DOHH2 (cell line): ENCODE measurements around the gene TAF6L.

Source experiments
- EZH2phosphoT487 ChIP-seq: fragments of 200-600 bp; sonication (generic); IDR thresholded peaks from 2 replicates; pipeline ENCODE4 v1.6.1; 2017; ENCODE audit warnings: borderline replicate concordance, mild to moderate bottlenecking, antibody characterized with exemption, low read length, moderate library complexity, mixed read lengths
- TF ChIP-seq, protein P1 (sequence below): fragments of 200-600 bp; sonication (generic); IDR thresholded peaks from one replicate; pipeline ENCODE4 v1.5.1; 2014; ENCODE audit warnings: antibody characterized with exemption, mild to moderate bottlenecking, low read depth, low read length; ENCODE audit not compliant: poor library complexity, severe bottlenecking

DNA sequence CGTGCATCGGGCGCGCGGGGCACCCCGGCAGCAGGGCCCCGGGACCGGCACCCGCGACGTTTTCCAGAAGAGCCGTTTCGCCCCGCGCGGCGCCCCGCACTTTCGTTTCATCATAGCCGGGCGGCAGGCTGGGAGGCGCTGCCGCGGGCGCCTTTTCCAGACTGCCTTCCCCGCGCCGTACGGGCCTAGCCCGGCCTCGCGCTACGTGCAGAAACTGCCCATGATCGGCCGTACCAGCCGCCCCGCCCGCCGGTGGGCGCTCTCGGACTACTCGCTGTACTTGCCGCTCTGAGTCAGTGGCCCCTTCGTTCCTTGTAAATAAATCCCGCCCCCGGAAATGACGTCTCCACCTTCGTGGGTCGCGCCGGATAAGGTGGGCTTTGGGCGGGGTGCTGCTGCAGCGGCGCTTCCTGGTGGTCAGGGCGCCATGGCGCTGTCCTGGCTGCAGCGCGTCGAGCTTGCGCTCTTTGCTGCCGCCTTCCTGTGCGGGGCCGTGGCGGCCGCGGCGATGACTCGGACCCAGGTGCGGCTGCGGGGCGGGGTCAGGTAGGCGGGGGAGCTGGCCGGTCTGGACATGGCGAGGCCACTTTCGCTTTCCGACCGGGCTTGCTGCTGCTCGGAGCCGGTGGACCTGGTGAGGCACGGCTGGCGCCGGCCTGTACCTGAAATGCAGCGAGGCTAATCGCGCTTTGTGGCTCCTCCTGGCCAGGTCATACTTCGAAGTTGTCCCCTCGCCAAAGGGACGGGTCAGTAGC, 16.0 kb downstream of the TAF6L start, which contains the start of gene TMEM179B:
- TF ChIP-seq, protein P1, sequence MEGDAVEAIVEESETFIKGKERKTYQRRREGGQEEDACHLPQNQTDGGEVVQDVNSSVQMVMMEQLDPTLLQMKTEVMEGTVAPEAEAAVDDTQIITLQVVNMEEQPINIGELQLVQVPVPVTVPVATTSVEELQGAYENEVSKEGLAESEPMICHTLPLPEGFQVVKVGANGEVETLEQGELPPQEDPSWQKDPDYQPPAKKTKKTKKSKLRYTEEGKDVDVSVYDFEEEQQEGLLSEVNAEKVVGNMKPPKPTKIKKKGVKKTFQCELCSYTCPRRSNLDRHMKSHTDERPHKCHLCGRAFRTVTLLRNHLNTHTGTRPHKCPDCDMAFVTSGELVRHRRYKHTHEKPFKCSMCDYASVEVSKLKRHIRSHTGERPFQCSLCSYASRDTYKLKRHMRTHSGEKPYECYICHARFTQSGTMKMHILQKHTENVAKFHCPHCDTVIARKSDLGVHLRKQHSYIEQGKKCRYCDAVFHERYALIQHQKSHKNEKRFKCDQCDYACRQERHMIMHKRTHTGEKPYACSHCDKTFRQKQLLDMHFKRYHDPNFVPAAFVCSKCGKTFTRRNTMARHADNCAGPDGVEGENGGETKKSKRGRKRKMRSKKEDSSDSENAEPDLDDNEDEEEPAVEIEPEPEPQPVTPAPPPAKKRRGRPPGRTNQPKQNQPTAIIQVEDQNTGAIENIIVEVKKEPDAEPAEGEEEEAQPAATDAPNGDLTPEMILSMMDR, result no peak
- TF ChIP-seq EZH2phosphoT487, result no peak
